Measurements from ENCODE around the gene SSB. TPM values are rescaled to one million over a fixed set of nuclear protein-coding genes. Genes with fewer than 3 reads are reported as not detected.
A peak's percentile ranks its signal among the peaks of the same experiment; 100 is the strongest.

Gene SSB
- total and polyA plus RNA-seq, 2 of the 4 experiments (the other 2 are of a cell fraction), result 41.2 to 75.5 TPM

- intact Hi-C loops (cut with micrococcal nuclease), result loop anchor here (2.0 to 10.0 kb wide), 2 partner anchors 224 to 320 kb away; partner anchors contain the start of genes BBS5 and FASTKD1
- H4K8ac ChIP-seq (ENCODE audit: low read depth in 2 of 2, low read length in 2 of 2), result peak overlapping the region; percentile 96 to 99
- H3K9me3 ChIP-seq (ENCODE audit: control insufficient read depth, insufficient read depth, low read length), result no peaks in the 10 kb centered on the region
- H3K4me3 ChIP-seq (ENCODE audit: insufficient read depth, low read depth, low read length), result peak overlapping the region; percentile 87
- peak overlapping the region; percentile 81 for H2BK5ac ChIP-seq (ENCODE audit: low read depth, low read length, poor library complexity, severe bottlenecking)
- no peak overlapping the region for H2AK9ac ChIP-seq (replicated peaks; ENCODE audit: low read depth, low read length, poor library complexity)
- 0 out of 2 replicates have a peak overlapping the region, but pooled peaks have one; percentile 34 for H3K18ac ChIP-seq (ENCODE audit: low read depth, low read length)
- no CpG with 5 or more reads among the region's 4 CpGs for WGBS, 2 experiments (ENCODE audit: extremely low coverage in 2 of 2, insufficient read length in 1 of 2)
- no peak overlapping the region for H3K23ac ChIP-seq (ENCODE audit: low read depth, low read length)
- H3K4ac ChIP-seq (ENCODE audit: low read depth, low read length), result peak overlapping the region; percentile 73; the same call in 1 of the 2 replicates
- peak overlapping the region; percentile 82; the same call in 1 of the 2 replicates for H3K56ac ChIP-seq (ENCODE audit: extremely low read depth, insufficient read depth, low read length)
- peak overlapping the region; percentile 85; the same call in 1 of the 2 replicates for H3K14ac ChIP-seq (replicated peaks; ENCODE audit: low read depth, low read length)
- peaks cover 2 to 16% of the 10 kb centered on the region in 2 experiments; a peak in 2 of 4 replicates for H3K79me1 ChIP-seq (ENCODE audit: low read depth in 1 of 2, low read length in 2 of 2)
- no peak overlapping the region for H4K91ac ChIP-seq (ENCODE audit: insufficient read depth, low read depth, low read length)
- H4K5ac ChIP-seq (ENCODE audit: low read depth, low read length), result peak overlapping the region; percentile 86
- dilution Hi-C loops (cut with HindIII; ENCODE audit: low sequenced_read_pairs, unreplicated experiment), result no loop called here
- peak overlapping the region; percentile 93 for H2AFZ ChIP-seq (replicated peaks; ENCODE audit: low read length, poor library complexity)
- POLR2A ChIA-PET (ENCODE audit: unreplicated experiment), result no interaction called here
- H2AK5ac ChIP-seq (ENCODE audit: low read depth, low read length), result no peak overlapping the region
- H2BK120ac ChIP-seq (ENCODE audit: low read depth, low read length), result peak overlapping the region; percentile 54
- no peaks in the 10 kb centered on the region for H4K20me1 ChIP-seq (ENCODE audit: insufficient read depth, low read length)
- TF ChIP-seq USF2 (IDR thresholded peaks at IDR 0.05; ENCODE audit: low read depth, low read length) (no peak), FOS (IDR thresholded peaks at IDR 0.05; ENCODE audit: low read depth, low read length) (no peak), RFX5 (IDR thresholded peaks at IDR 0.05; ENCODE audit: low read depth, low read length) (no peak), SMC3 (IDR thresholded peaks at IDR 0.05; ENCODE audit: low read depth, low read length) (no peak), RAD21 (IDR thresholded peaks at IDR 0.05; ENCODE audit: low read length) (no peak), CEBPB (IDR thresholded peaks at IDR 0.05; ENCODE audit: low read depth, low read length) (no peak), MAZ (IDR thresholded peaks at IDR 0.05; ENCODE audit: borderline replicate concordance, low read depth, low read length) (no peak), RCOR1 (IDR thresholded peaks at IDR 0.05; ENCODE audit: insufficient replicate concordance, low read length) (no peak), NFE2L2 (IDR thresholded peaks at IDR 0.05; ENCODE audit: low read depth, low read length) (no peak)
- CTCF ChIA-PET, result no interaction called here
- H3K36me3 ChIP-seq (ENCODE audit: control insufficient read depth, insufficient read depth, low read length), result peaks cover 4% of the 10 kb centered on the region
- H3K27me3 ChIP-seq (ENCODE audit: control insufficient read depth, insufficient read depth, low read length), result no peaks in the 10 kb centered on the region
- ATAC-seq (ENCODE audit: low read depth) (no peak), DNase-seq (no peak)
- peak overlapping the region; percentile 87 for H3K4me2 ChIP-seq (ENCODE audit: low read depth, low read length)
- peak overlapping the region; percentile 52 for H3K27ac ChIP-seq (ENCODE audit: insufficient read depth, low read length)
- H2BK15ac ChIP-seq (ENCODE audit: low read depth, low read length), result 0 out of 3 replicates have a peak overlapping the region, but pooled peaks have one; percentile 23
- in situ Hi-C loops (cut with MboI; ENCODE audit: low sequenced_read_pairs), result no loop called here
- no peak overlapping the region for H2BK20ac ChIP-seq (ENCODE audit: low read depth, low read length)
- no TSS peak for BruUV-seq (replicated peaks)
- H3K4me1 ChIP-seq (ENCODE audit: control insufficient read depth, insufficient read depth, low read length), result 0 out of 2 replicates have a peak, but pooled peaks cover 1% of the 10 kb centered on the region
- H3K9me1 ChIP-seq (ENCODE audit: insufficient read depth, low read length), result no peaks in the 10 kb centered on the region
- H3K9ac ChIP-seq (ENCODE audit: low read depth, low read length), result peak overlapping the region; percentile 72
Observed at GRCh38 chr2:169798397-169798717, 314 bp upstream of the SSB start.

Measured in IMR-90 (cell line).